Effector CD4-positive, alpha-beta T cell (primary cell): ENCODE measurements around the gene ZNG1C.
"Not testable (repeated sequence)": the region's sequence is repeated elsewhere in the genome, so short reads cannot be mapped to it uniquely, and the experiment has no call there.

Experiments used
- DNase-seq: peaks from one replicate; pipeline ENCODE4 v3.0.0-alpha.2; 2020
- total RNA-seq: gene quantifications from one replicate; lab custom pipeline; 2026; lab: John Stamatoyannopoulos, UW

The ZNG1C gene
- 0.75 reads per million for total RNA-seq

DNA sequence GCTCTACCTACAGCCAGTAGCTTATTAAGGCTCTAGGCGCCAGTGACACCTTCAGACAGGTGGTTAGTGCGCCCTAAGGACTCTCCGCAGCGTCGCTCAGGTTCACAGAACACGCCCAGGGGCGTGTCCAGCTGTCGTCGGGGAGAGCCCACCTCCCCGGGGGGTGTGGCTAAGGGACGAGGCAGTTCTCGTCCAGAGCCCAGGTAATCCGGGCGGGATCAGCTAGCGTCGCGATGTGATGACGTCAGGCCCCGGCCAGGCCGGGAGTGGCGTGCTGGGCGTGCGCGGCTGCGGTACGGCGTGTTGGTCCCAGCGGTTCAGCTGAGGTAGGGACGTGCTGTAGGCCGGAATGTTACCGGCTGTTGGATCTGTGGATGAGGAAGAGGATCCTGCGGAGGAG lies at the start of gene ZNG1C:
Gene ZNG1C, plus strand, starts transcription at position 301 of the 400 bp plus-strand sequence. Its CDS starts 49 bp downstream, at position 350.
- DNase-seq = not testable (repeated sequence)

DNA sequence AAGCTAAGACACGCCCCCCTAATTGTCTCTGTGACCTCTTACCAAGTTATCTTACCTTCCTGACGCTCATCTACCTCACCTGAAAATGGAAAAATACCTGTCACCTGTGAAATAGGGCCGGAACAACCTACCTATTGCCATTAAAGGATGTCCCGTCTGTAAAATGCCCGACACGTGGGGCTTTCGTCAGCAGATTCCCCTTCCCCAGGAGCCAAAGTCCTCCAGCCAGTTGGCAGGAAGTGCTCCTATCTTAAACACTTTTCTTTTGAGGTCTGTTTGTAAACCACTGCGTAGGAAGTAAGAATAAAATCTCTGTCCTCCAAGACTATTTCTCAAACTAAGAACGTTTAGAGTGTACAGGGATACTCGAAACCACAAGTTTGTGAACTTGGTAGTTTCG lies 654 bp downstream of the ZNG1C start:
- DNase-seq = not testable (repeated sequence)

DNA sequence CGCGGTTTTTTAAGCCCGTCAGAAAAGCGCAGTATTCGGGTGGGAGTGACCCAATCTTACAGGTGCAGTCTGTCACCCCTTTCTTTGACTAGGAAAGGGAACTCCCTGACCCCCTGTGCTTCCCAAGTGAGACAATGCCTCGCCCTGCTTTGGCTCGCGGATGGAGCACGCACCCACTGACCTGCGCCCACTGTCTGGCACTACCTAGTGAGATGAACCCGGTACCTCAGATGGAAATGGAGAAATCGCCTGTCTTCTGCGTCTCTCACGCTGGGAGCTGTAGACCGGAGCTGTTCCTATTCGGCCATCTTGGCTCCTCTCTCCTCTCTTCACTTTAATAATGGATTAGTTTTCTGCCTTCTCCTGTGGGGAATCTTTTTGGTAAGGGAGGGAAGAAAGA lies 39.3 kb downstream of the ZNG1C start:
- DNase-seq = not testable (repeated sequence)

DNA sequence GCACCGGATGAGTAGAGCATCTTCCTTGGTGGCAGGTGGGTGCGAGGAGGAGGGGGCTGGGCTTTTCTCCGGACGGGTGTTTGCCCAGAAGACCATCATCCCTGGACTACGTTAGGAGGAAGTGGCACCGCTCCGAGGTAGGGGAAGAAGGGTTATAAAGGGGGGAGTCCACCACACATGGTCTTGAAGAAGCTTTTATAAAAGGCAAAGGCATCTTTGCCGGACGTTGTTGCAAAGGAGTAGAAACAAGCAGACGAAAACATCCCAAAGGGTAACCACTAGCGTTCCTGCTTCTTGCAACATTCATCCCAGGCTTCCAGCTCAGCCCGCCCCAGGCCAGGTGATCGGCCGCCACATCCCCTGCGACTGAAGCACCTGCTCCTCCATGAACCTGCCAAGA lies 60.8 kb downstream of the ZNG1C start, which contains the start of gene FOXD4L3:
Gene FOXD4L3, plus strand, starts transcription at position 301 of the 400 bp plus-strand sequence. Its CDS starts 85 bp downstream, at position 386.
- not testable (repeated sequence) for DNase-seq

DNA sequence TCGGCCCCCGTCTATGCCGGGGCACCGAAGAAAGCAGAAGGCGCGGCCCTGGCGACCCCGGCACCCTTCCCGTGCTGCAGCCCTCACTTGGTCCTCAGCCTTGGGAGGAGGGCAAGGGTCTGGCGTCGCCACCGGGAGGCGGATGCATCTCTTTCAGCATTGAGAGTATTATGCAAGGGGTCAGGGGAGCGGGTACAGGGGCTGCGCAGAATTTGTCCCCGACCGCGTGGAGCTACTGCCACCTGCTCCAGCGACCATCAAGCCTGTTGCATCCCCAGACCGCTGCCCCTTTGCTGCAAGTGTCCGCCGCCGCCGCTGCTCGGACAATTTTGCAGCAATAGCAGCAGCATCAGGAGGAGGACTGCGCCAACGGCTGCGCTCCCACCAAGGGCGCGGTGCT lies 62.0 kb downstream of the ZNG1C start:
- not testable (repeated sequence) for DNase-seq

DNA sequence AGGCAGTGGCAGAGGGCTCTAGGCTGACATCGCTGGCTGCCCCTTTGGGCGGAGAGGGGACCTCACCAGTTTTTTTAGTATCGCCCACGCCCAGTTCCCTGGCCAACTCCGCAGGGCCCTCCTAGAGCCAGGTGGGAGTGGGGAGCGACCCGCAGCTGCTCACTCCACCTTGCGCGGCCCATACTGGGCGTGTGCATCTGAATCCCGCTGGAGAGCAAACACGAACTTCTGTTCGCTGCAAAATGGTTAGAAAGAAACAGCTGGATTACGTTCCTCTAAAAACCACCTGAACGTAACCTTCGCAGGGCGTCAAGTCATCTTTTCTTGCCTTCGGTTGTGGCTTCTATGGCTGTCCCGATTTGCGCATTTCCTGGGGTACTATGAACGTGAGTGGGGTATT lies 62.4 kb downstream of the ZNG1C start:
- DNase-seq = not testable (repeated sequence)

DNA sequence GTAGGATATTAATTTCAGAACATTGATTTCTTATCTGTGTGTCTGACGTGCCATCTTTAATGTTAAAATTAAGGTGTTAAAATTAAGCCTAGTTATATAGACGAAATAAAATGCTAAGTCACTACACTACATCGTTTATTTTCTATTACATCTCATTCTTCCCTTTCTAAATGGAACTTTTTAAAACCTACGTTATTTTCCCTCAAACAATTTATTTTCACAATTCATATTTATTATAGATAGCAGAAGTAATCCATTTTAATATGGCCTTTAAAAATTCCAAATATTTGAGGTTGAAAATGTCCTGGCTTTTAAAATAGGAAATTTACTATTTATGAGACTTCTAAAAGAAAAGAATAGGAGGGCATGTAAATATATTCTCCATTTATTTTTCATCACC lies 63.0 kb downstream of the ZNG1C start:
- not testable (repeated sequence) for DNase-seq

DNA sequence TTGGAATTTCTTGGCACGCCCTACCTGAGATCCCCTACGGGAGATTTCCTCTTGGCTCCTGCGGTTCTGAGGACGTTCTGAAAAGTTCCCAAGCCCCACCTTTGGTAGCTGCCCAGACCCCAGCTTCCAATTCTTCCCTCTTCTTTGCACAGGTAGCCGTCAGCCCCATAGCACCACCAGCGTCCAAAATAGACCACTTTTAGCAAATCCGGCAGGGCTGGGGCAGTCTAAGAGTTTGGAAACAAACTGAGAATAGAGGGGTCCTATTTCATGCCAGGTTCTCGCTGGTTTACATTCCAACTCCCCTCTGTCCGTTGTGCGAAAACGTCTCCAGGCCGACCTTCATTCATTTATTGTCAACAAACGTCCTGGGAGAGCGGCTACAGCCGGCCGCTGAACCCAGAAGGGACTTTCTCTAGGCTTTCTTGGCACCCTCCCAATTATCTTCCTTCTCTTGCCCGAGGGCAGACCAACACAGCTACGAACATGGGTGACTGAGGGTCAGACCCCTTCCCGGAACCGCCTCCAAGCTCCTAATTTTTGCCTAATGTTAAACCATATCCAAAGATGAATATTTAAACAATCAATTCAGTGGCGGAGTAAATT lies 64.0 kb downstream of the ZNG1C start:
- DNase-seq = not testable (repeated sequence)

DNA sequence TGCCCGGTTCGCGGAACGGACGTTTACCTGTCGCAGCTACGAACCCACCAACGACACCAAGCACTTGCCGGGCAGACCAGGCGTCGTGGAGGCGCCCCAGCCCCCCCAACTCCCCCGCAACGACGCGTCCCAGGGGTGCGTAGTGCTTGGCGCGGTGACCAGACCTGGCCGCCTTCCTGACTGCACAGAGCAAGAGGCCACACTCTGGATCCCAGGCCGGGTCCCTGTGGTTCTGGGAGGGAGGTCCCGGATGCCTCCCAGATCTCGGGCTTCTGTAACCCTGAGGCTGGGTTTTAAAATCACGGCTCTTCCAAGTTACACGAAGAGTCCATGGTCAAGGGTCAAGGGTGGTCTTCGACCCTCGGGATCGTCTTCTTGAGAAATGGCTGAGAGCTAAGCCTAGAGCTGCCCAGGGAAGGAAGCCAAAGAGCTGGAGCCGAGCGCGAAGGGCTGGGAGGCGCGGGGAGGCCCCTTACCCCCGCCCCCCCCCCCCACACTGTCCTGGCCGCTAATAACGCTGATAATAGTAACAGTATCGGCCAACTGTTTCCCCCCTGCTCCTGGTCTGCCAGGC lies 64.7 kb downstream of the ZNG1C start:
- not testable (repeated sequence) for DNase-seq

DNA sequence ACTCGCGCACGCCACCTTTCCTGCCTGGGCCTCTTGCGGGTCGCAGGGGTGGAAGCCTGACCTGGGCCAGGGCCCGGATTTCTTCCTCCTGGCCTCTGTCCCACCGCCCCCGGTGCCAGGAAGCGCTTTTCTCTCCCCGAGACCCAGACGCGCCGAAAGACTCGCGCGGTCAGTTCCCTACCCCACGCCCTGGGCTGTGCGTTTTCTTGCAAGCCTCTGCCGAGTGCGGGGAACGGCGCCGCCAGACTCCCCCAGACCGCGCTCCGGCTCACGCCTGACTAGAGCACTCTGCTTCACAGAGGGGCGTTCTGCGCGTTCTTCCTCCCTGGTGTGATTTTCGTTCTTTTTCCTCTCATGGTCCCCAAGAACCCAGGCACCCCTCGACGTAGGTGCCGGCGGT lies 65.3 kb downstream of the ZNG1C start:
- not testable (repeated sequence) for DNase-seq

DNA sequence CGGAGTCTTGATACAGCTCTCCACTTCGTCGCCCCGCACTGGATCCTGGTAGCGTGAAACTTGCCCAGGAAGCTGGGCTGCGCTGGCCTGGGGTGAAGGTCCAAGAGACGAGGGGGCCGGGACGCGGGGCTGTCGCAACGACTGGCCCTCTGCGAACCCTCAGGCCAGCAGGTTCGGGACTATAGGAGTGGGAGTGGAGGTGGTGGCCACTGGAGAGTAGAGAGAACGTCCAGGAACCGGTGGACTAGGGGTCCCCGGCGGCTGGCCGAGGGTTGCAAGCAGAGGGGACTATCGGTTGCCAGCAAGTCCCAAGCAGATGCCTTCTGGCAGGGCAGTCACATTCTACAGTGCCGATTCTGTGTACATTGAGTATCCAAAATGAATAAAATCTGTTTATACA lies 65.9 kb downstream of the ZNG1C start:
- not testable (repeated sequence) for DNase-seq

DNA sequence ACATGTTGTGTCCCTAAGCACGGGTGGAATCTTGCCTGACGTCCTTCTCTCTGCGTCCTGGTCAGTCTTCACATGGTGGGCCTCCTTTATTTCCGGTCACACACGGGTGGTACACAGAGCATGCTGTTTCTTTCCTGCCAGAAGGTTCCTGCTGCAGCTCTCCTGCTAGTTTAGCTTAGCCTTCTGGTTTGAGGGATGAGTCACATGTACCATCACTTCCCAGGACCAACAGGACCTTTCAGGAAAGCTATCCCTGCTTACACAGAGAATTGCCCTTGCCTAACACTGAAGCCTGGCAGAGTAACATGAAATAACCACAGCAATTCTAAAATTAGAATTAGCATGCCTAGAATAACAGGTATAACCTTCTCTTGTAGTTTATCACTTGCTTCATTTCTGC lies 69.4 kb downstream of the ZNG1C start:
- not testable (repeated sequence) for DNase-seq

DNA sequence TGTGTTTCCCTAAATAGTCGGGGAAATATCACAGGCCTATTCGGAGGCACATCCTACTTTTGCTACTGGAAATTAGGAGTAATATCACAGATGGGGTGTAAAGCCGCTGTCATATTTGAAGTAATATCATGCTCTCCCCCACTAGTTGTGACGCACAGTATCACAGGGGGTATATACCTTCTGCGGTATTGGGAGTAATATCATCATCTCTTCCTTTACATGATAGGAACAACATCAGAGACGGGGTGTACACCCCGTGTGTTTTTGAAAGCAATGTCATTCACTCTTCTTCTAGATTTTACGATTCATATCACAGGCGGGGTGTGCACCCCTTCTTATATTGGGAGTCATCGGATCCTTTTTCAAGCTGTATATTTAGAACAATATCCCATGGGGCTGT lies 76.4 kb downstream of the ZNG1C start:
- DNase-seq = not testable (repeated sequence)

DNA sequence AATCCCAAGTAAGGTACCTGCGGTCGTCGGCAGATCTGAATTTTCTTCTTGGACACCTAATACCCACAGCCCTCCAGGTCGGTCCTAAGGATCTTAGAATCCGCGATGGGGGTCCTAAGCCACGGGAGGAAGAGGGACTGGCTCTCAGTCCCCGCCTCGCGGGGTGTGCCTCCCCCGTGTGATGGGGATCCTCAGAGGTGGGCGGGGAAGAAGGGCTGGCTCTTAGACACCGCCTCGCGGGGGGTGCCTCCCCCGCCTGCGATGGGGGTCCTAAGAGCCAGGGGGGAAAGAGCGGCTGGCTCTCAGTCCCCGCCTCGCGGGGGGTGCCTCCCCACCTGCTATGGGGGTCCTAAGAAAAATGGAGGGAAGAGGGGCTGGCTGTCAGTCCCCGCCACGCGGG lies 82.0 kb downstream of the ZNG1C start:
- not testable (repeated sequence) for DNase-seq

DNA sequence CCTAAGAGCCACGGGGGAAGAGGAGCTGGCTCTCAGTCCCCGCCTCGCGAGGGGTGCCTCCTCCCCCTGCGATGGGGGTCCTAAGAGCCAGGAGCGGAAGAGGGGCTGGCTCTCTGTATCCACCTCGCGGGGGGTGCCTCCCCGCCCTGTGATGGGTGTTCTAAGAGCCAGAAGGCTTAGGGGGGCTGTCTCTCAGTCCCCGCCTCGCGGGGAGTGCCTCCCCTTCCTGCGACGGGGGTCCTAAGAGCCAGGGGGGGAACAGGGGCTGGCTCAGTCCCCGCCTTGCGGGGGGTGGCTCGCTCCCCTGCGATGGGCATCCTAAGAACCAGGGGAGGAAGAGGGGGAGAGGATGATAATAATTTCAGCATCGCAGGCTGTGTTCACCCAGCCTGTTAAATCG lies 82.7 kb downstream of the ZNG1C start:
- DNase-seq = not testable (repeated sequence)

DNA sequence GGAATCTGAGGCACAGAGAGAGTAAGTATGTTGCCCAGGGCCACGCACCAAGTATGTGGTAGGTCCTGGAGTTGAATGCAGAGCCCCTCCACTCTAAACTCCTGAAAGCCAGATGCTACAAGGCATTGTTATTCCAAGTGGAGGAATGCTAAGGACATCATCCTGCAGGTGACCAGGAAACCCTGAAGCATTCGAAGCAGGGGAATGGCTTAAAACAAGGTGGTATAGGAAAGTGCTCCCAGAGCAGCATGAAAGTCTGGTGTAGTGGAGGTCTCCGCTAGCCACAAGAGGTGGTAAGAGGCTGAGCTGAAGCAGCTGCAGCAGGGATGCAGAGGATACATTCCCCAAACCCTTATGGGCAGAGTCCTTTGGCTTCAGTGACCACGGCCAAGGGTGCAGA lies 87.3 kb downstream of the ZNG1C start:
- DNase-seq = not testable (repeated sequence)

DNA sequence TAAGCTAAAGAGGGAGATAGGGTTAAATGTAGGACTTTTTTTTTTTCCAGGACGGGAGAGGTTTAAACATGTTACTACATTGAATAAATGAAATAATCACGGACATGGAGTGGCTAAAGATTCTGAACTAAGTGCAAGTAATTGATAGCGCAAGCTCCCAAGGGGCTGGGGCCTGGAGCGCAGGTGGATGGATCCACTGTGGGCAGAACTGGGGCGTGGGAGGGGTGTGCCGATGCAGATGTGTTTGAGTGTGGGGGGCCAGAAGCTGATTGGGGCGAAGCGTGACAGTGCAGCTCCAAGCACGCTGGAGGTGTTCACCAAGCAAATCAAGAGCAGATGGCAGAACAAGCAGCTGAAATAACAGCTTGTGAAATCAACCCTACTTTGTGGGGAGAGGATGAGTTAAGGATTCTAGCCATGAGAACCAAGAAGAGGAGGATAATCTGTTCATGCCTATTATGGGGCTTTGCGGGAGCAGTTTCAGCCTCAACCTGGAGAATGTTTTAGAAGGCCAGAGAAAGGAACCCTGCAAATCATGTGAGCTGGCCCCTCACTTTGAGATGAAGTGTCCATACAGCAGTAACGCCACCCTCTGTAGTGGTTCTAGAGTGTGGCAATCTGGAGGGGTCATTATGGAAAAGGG lies 88.9 kb downstream of the ZNG1C start:
- DNase-seq = not testable (repeated sequence)

DNA sequence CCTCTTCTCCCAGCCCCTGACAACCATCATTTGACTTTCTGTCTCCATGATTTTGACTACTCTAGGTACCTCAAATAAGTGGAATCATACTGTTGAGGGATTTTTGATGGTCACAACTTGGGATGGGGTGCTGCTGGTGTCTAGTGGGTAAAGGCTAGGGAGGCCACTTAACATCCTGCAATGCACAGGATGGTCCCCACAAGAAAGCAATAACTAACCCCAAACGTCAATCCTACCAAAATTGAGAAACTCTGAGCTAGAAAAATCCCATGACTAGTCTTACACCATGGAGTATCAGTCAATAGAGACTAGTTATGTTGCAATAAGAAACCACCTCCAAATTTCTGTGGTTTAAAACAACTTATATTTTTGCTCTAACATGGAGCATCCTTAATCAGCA lies 90.3 kb downstream of the ZNG1C start:
- not testable (repeated sequence) for DNase-seq

DNA sequence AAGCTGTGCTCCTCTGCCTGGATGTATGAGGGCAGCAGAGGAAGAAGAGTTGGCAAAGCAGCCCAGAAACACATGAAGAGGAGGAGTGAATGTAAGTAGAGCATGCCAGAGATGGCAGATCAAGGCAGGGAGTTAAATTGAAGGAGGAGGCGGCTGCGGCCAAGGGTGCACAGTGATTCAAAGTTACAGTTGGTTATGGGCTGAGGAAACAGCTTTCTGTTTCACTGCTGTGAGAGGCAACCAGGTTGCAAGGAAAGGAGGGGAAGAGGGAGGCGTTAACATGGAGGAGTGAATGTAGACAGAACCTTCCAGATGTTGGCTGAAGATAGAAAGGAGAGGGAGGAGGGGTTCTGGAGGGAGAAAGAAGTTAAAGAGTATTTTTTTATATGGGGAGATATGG lies 94.2 kb downstream of the ZNG1C start:
- DNase-seq = not testable (repeated sequence)

DNA sequence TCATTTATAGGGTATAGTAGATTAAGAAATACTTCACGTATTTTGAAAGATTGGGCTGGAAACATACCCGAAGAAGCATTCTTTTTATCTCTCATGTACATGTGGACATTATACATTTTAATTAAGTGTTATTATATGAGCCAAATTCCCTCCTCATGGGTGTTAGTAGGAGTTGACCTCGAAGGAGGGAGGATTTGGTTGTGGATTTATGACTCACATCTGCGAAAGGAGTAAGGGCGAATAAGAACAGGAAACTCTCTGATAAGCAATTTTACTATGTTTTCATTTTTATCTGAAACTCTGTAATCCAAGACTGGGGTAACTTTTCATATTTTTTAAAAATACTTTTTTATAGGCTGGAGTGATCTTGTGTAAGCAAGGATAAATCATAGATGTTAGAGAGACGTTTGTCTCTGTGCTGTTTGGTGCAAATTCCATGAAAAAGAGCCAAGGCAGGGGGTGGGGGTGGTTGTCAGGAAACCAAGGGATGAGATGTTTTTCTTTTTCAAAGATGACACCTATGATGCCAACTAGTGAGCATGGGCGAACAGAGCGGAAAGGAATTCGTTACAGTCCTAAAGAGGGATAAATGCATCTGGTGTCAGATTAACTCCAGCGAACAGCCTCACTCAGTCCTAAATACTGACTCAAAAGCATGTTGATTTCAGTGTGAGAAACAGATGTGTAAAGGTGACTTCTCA lies 95.0 kb downstream of the ZNG1C start:
- DNase-seq = not testable (repeated sequence)

DNA sequence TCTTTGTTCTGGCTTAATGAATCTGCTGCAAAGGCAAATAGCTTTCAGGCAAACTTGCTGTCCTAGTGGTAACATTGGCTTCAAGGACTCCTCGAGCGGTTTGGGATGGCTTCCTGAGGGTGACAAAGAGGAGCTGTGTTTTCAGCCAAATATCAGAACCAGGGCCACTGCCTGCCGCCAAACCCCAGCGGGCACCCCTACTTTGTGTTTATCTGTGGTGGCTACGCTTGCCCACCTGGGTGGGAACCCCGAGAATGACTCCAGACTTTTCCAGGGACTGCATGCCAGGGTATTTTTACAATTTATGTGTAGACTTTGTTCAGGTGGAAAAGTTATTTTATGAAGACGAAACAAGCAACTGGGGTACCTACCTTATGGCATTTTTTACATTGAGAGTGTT lies 96.2 kb downstream of the ZNG1C start:
- not testable (repeated sequence) for DNase-seq

DNA sequence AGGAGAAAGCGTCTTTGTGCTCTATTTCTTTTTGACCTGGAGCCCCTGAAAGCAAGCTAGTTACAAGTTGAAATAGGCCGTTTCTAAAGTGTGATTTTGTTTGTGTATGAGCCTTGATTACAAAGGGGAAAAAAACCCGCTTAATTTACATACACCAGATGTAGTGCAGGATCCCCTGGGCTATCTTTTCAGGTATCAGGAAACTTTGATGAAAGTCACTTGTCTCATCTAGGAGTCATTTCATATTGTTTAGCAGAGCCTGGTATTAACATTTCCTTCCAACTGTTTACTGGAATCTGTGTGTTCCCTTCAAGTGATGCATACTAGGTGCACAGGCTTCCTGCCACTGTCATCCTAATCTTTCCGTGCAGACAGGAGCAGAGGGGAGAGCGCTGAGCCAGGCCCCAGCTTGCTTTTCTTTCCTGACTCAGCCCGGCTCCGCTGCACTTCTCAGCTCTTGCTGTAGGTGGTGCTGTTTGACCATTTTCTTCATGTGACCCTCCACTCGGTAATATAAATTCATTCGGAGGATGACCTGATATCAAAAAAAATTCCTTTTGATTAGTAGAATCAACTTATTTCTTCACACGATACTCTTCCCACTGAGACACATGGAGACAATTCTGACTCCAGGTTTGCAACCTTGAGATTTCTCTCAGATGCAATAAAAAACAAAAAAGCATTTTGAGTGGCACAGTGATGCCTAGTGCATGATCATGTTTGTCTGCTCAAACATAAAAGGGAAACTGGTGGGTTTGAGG lies 100.7 kb downstream of the ZNG1C start:
- DNase-seq = not testable (repeated sequence)
